IMR-90 (cell line): Measurements from ENCODE around the gene ZNF555.

Experiments used
- BHLHE40 ChIP-seq: fragments of 150-350 bp; IDR thresholded peaks from 2 replicates; pipeline ENCODE4 v1.6.1; 2016; ENCODE audit warnings: mild to moderate bottlenecking, low read depth, low read length
- CEBPB ChIP-seq: IDR thresholded peaks from 2 replicates; pipeline ENCODE4 v1.6.1; 2012; ENCODE audit warnings: low read depth, low read length, improper control_type of control experiment
- FOS ChIP-seq: fragments of 150-350 bp; IDR thresholded peaks from 2 replicates; pipeline ENCODE4 v1.6.1; 2016; ENCODE audit warnings: low read depth, low read length
- MAFK ChIP-seq: IDR thresholded peaks from 2 replicates; pipeline ENCODE4 v1.6.1; 2012; ENCODE audit warnings: low read depth, low read length, improper control_type of control experiment
- NFE2L2 ChIP-seq: fragments of 150-350 bp; IDR thresholded peaks from 2 replicates; pipeline ENCODE4 v1.6.1; 2016; ENCODE audit warnings: low read depth, mild to moderate bottlenecking, low read length
- POLR2A ChIP-seq: IDR thresholded peaks from 2 replicates; pipeline ENCODE4 v1.6.1; 2012; ENCODE audit warnings: mild to moderate bottlenecking, low read depth, low read length
- RAD21 ChIP-seq: IDR thresholded peaks from 2 replicates; pipeline ENCODE4 v1.6.1; 2012; ENCODE audit warnings: low read length, improper control_type of control experiment
- RCOR1 ChIP-seq: IDR thresholded peaks from 2 replicates; pipeline ENCODE4 v1.6.1; 2012; ENCODE audit warnings: mild to moderate bottlenecking, low read length, improper control_type of control experiment; ENCODE audit not compliant: insufficient replicate concordance
- RFX5 ChIP-seq: IDR thresholded peaks from 2 replicates; pipeline ENCODE4 v1.8.0; 2012; ENCODE audit warnings: low read depth, mild to moderate bottlenecking, low read length, moderate library complexity
- SMC3 ChIP-seq: fragments of 150-350 bp; IDR thresholded peaks from 2 replicates; pipeline ENCODE4 v1.6.1; 2016; ENCODE audit warnings: low read depth, mild to moderate bottlenecking, antibody characterized with exemption, low read length, moderate library complexity
- USF2 ChIP-seq: fragments of 150-350 bp; IDR thresholded peaks from 2 replicates; pipeline ENCODE4 v1.6.1; 2017; ENCODE audit warnings: mild to moderate bottlenecking, antibody characterized with exemption, low read length, low read depth
- TF ChIP-seq, protein P1 (sequence below): conservative IDR thresholded peaks from 2 replicates; pipeline ENCODE4 v1.5.1; 2012; ENCODE audit warnings: mild to moderate bottlenecking, low read depth, low read length, improper control_type of control experiment

- TF ChIP-seq, protein P1, sequence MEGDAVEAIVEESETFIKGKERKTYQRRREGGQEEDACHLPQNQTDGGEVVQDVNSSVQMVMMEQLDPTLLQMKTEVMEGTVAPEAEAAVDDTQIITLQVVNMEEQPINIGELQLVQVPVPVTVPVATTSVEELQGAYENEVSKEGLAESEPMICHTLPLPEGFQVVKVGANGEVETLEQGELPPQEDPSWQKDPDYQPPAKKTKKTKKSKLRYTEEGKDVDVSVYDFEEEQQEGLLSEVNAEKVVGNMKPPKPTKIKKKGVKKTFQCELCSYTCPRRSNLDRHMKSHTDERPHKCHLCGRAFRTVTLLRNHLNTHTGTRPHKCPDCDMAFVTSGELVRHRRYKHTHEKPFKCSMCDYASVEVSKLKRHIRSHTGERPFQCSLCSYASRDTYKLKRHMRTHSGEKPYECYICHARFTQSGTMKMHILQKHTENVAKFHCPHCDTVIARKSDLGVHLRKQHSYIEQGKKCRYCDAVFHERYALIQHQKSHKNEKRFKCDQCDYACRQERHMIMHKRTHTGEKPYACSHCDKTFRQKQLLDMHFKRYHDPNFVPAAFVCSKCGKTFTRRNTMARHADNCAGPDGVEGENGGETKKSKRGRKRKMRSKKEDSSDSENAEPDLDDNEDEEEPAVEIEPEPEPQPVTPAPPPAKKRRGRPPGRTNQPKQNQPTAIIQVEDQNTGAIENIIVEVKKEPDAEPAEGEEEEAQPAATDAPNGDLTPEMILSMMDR, result peak; percentile 99
- no peak for TF ChIP-seq MAFK
- peak; percentile 63; the same call in 1 of the 2 replicates for TF ChIP-seq USF2
- no peak for TF ChIP-seq POLR2A
- TF ChIP-seq FOS, result no peak
- no peak for TF ChIP-seq NFE2L2
- no peak for TF ChIP-seq CEBPB
- TF ChIP-seq RCOR1, result no peak
- no peak for TF ChIP-seq BHLHE40
- TF ChIP-seq SMC3, result peak; percentile 29; the same call in 1 of the 2 replicates
- peak; percentile 50 for TF ChIP-seq RAD21
- no peak for TF ChIP-seq RFX5
These were observed 21.6 kb upstream of the ZNF555 start, which contains the start of gene ZNF554 for GRCh38 chr19:2819540-2820111.
